Uterus (tissue), 4 donors: ENCODE results near the gene OR6C70. TPM values are rescaled to one million over a fixed set of nuclear protein-coding genes. Genes with fewer than 3 reads are reported as not detected.

Experiments used
- DNase-seq, 2 donors: peaks; one replicate each; pipeline ENCODE4 v3.0.0-alpha.2; 2019 to 2020
- H3K27ac ChIP-seq, 2 donors: fragments of 200-600 bp; sonication (generic); 1 replicate in 1 of 2; 2 replicates in 1 of 2; pipeline ENCODE4 v1.5.1; 2016 to 2018
- H3K27me3 ChIP-seq, 2 donors: fragments of 200-600 bp; sonication (generic); one replicate each; pipeline ENCODE4 v1.5.1; 2018 to 2019; ENCODE audit warnings: control low read depth in 1 of 2
- H3K36me3 ChIP-seq, 2 donors: fragments of 200-600 bp; sonication (generic); one replicate each; pipeline ENCODE4 v1.5.1; 2019; ENCODE audit warnings: control low read depth in 1 of 2
- H3K4me1 ChIP-seq, 2 donors: fragments of 200-600 bp; sonication (generic); one replicate each; pipeline ENCODE4 v1.5.1; 2018 to 2019; ENCODE audit warnings: control low read depth in 1 of 2
- H3K4me3 ChIP-seq, 2 donors: fragments of 200-600 bp; sonication (generic); 1 replicate in 1 of 2; 2 replicates in 1 of 2; pipeline ENCODE4 v1.5.1; 2018 to 2019; ENCODE audit warnings: mild to moderate bottlenecking in 1 of 2
- H3K9me3 ChIP-seq, 2 donors: fragments of 200-600 bp; sonication (generic); one replicate each; pipeline ENCODE4 v1.5.1; 2019; ENCODE audit warnings: control low read depth in 1 of 2
- POLR2A ChIP-seq, 2 donors: fragments of 450-650 bp; IDR thresholded peaks; one replicate each; pipeline ENCODE4 v1.6.1; 2016; ENCODE audit warnings: antibody characterized with exemption in 2 of 2, mild to moderate bottlenecking in 1 of 2, moderate library complexity in 1 of 2
- intact Hi-C: fragments of 100-400 bp; cut with DNase I; formaldehyde crosslinking; loops from one replicate; pipeline ENCODE4 v1.15.1; 2023; ENCODE audit warnings: low total_unique reads
- total RNA-seq, 4 donors: library from RNA; depleted of rRNA in 3 of 4; stranded (reverse); fragments of >200 nt in 3 of 4; gene quantifications; one replicate each; pipeline versions ENCODE4 v1.1.0 to v1.2.4, GENCODE V29; 2014 to 2023
- TF ChIP-seq, protein P1 (sequence below), 4 experiments: fragments of 200-600 bp in 2 of 4; fragments of 450-650 bp in 2 of 4; sonication (generic) in 2 of 4; IDR thresholded peaks; one replicate each; pipeline ENCODE4 v1.5.1; 2016 to 2019; ENCODE audit warnings: antibody characterized with exemption in 4 of 4, mild to moderate bottlenecking in 2 of 4, moderate library complexity in 1 of 4
- donor health status: DM: yes; HTN: yes; CAD: no.

The OR6C70 gene
- total RNA-seq: not detected

DNA sequence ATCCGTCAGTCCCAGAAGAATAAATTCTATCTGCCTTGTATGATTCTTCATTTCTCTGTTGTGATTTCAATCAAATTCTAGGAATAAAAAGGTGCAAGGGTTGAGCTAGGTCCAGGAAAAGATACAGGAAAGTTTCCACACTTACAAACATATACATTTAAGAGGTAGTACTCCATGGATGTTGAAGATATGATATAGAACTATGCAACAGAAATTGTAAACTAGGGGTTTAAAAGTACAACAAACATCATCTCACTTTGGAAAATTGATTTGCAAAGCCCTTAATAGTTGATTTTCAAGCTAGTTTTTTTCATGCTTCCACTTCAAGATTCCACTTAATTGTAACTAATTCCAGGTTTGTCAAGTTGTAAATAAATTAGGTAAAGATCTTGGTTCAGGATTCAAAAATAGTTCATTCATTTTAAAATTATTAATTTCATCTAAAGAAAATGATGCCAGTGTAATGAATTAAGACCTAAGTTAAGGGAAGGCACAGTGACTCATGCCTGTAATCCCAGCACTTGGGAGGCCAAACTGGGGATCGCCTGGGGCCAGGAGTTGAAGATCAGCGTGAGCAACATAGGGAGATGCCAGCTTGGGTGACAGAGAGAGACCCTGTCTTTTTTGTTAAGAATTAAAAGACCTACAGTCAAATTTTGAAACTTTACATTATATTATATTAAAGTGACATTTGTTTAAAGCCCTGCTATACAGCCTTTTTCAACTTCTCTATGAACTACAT lies at the start of gene OR6C70:
Gene OR6C70 (minus strand): TSS at position 51 of the 742 bp plus-strand sequence. CDS start 0 bp downstream, at position 51.
- Histone ChIP-seq H3K27ac (no peak within 1 kb of the TSS), H3K36me3 (no peaks in the 10 kb centered on the region), H3K27me3 (no peaks in the 10 kb centered on the region), H3K9me3 (no peaks in the 10 kb centered on the region), H3K4me1 (no peaks in the 10 kb centered on the region), H3K4me3 (no peak within 1 kb of the TSS)
- no peak for DNase-seq
- intact Hi-C loops: no loop called here
- TF ChIP-seq, protein P1, sequence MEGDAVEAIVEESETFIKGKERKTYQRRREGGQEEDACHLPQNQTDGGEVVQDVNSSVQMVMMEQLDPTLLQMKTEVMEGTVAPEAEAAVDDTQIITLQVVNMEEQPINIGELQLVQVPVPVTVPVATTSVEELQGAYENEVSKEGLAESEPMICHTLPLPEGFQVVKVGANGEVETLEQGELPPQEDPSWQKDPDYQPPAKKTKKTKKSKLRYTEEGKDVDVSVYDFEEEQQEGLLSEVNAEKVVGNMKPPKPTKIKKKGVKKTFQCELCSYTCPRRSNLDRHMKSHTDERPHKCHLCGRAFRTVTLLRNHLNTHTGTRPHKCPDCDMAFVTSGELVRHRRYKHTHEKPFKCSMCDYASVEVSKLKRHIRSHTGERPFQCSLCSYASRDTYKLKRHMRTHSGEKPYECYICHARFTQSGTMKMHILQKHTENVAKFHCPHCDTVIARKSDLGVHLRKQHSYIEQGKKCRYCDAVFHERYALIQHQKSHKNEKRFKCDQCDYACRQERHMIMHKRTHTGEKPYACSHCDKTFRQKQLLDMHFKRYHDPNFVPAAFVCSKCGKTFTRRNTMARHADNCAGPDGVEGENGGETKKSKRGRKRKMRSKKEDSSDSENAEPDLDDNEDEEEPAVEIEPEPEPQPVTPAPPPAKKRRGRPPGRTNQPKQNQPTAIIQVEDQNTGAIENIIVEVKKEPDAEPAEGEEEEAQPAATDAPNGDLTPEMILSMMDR (IDR thresholded peaks at IDR 0.05): no peak
- no peak for TF ChIP-seq POLR2A (IDR thresholded peaks at IDR 0.05)

DNA sequence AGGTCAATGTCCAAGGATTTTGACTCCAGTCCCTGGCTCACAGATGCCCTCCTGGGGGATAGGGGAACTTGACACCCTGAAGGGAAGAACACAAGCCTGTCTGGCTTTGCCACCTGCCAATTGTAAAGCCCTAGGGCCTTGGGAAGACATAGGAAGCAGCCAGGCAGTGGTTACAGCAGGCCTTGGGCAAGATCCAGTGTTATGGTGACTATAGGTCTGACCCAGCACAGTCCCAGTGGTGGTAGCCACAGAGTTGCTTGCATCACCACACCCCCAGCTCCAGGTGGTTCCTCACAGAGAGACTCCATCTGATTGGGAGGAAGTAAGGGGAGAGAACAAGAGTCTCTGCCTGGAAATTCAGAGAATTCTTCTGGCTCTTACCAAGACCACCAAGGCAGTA lies 46.5 kb upstream of the OR6C70 start:
- H3K27me3 ChIP-seq: no peaks in the 10 kb centered on the region
- no peaks in the 10 kb centered on the region for H3K9me3 ChIP-seq
- no peak overlapping the region for H3K27ac ChIP-seq
- no peak for DNase-seq
- H3K4me1 ChIP-seq: no peaks in the 10 kb centered on the region
- intact Hi-C loops: no loop called here
- H3K4me3 ChIP-seq: no peak overlapping the region
- H3K36me3 ChIP-seq: no peaks in the 10 kb centered on the region
- TF ChIP-seq, protein P1 (IDR thresholded peaks at IDR 0.05): no peak
- no peak for TF ChIP-seq POLR2A (IDR thresholded peaks at IDR 0.05)

GRCh38 chr12:55515696-55516095 lies 45.8 kb upstream of the OR6C70 start:
- H3K36me3 ChIP-seq: no peaks in the 10 kb centered on the region
- no peak for DNase-seq
- H3K4me1 ChIP-seq: no peaks in the 10 kb centered on the region
- intact Hi-C loops: no loop called here
- no peaks in the 10 kb centered on the region for H3K27me3 ChIP-seq
- no peak overlapping the region for H3K27ac ChIP-seq
- H3K4me3 ChIP-seq: no peak overlapping the region
- TF ChIP-seq, protein P1 (IDR thresholded peaks at IDR 0.05): no peak
- TF ChIP-seq POLR2A (IDR thresholded peaks at IDR 0.05): no peak
- no peaks in the 10 kb centered on the region for H3K9me3 ChIP-seq

- H3K36me3 ChIP-seq: no peaks in the 10 kb centered on the region
- no peaks in the 10 kb centered on the region for H3K9me3 ChIP-seq
- no peak for TF ChIP-seq POLR2A (IDR thresholded peaks at IDR 0.05)
- TF ChIP-seq, protein P1 (IDR thresholded peaks at IDR 0.05): no peak
- intact Hi-C loops: no loop called here
- H3K27me3 ChIP-seq: no peaks in the 10 kb centered on the region
- H3K27ac ChIP-seq: no peak overlapping the region
- no peak overlapping the region for H3K4me3 ChIP-seq
- DNase-seq: no peak
- H3K4me1 ChIP-seq: no peaks in the 10 kb centered on the region
Observed at GRCh38 chr12:55501601-55502000, 31.7 kb upstream of the OR6C70 start.

DNA sequence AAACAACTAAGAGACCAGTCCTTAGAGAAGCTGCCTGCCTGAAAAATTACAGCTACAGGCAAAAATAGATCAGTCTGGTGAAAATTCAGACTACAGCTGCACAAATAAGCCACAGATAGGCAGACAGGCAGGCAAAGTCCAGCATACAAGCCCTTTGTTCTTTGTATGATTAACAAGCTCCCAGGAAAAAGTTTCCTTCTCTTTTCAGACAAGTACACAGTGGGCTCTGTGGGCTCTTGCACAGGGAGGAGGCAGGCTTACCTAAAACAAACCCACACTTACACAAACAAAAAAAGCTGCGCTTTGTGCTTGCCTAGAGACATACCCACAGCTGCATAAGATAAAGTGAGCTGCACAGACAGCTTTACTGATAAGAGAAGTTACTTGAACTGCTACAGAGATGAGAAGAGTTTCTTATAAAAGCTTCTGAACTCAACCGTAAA lies 29.9 kb upstream of the OR6C70 start:
- H3K27me3 ChIP-seq: no peaks in the 10 kb centered on the region
- no peak for TF ChIP-seq POLR2A (IDR thresholded peaks at IDR 0.05)
- TF ChIP-seq, protein P1 (IDR thresholded peaks at IDR 0.05): no peak
- no peaks in the 10 kb centered on the region for H3K9me3 ChIP-seq
- no peak overlapping the region for H3K27ac ChIP-seq
- H3K4me3 ChIP-seq: no peak overlapping the region
- intact Hi-C loops: no loop called here
- H3K4me1 ChIP-seq: no peaks in the 10 kb centered on the region
- DNase-seq: no peak
- no peaks in the 10 kb centered on the region for H3K36me3 ChIP-seq
